ENCODE results near the gene CHST15.
"Not testable (repeated sequence)": the region's sequence is repeated elsewhere in the genome, so short reads cannot be mapped to it uniquely, and the experiment has no call there.

Gene CHST15

DNA sequence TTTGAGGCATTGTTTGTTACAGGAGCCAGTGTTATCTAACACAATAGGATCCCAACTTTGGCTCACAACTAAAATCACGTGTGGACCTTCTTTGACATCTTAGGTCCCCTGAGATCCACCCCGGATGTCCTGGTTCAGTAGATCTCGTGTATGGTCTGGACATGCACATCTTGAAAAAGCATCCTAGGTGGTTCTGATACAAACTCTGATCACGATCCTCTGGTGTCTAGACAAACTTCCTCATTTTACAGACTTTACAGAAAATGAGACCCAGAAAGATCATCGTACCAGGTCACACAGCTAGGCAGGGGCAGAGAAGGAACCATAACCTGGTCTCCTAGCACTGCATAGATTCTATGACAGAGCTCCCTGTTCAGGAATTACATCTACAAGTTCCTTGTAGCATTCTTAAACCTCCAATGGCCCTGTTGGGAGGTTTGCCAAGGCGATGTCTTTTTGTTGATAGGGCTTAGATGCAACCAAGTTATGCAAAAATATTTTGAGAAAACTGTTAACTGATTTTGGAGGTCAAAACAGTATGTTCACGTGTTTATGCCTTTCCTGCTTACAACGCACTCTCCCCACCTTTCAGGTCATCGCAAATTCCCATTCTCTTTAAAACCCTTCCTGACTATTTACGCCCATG lies 30.8 kb upstream of the CHST15 start:
- DNase-seq: no peak

- DNase-seq: no peak
These were observed 29.8 kb upstream of the CHST15 start for GRCh38 chr10:124123156-124123555.

DNA sequence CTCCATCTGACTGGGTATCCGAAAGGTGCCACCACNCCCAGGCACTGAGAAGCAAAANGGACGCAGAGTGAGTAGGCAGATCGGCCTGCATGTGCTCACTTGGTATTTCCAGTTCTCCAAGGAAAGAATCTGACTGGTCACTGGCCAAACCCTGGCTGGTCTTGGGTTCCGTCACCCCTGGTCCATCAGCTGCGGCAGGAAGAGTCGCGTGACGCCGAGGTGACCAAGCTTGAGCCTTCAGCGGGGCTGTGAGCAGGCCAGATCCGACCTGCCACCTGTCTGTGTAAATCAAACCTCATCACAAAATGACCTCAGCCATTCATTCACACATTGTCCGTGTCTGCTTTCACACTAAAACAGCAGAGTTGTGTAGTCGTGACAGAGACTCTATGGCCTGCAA lies 28.8 kb upstream of the CHST15 start:
- no peak for DNase-seq

DNA sequence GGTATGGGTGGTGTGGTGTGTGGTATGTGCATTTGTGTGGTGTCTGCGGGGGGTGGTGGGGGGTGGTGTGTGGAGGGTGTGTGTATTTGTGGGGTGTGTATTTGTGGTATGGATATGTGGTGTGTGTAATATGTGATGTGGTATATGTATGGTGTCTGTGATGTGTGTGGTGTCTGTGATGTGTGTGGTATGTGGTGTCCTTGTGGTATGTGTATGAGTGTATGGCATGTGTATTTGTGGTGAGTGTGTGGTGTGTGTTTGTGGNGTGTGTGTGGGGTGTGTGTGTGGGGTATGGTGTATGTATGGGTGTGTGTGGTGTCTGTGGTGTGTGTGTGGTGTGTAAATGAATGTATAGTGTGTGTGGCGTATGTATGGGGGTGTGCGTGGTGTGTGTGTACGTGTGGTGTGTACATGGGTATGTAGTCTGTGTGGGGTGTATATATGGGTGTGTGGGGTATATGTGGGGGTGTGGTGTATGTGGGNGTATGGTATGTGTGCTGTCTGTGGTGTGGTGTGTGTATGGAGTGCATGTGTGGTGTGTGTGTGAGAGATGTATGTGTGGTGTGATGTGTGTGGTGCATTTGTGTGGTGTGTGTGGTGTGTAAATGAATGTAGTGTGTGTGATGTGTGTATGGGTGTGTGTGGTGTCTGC lies 27.1 kb upstream of the CHST15 start:
- no peak for DNase-seq

GRCh38 chr10:124119946-124120345 lies 26.5 kb upstream of the CHST15 start:
- DNase-seq: no peak

GRCh38 chr10:124119216-124119615 lies 25.8 kb upstream of the CHST15 start:
- no peak for DNase-seq

DNA sequence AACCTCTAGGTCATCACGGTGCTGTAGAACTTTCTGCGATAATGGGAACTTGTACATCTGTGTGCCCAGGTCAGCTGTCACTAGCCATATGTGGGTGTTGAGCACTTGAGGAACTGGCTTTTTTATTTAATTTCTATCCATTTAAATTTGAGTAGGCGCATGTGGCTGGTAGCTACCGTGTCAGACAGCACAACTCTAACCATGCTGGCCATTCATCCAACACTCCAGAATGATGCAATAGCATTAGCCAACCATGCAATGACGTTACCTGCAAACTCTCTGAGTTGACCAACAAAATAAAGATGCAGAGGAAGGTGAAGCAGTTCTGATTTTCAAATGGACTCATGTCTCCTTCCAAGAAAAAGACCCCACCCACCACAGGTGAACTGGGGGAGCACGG lies 24.4 kb upstream of the CHST15 start:
- DNase-seq: no peak

DNA sequence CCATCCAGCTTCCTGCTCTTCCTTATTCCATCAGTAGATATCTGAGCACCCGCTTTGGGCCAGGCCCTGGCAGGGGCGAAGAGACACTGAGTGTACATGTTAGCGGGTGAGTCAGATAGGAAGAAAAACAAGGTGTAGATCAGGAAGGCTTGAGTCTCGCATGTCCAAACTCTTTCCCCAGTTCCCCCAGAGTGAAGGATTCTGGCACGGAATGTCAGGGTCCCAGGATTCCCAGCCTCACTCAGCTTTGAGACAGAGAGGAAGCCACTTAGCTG lies 24.1 kb upstream of the CHST15 start:
- no peak for DNase-seq

DNA sequence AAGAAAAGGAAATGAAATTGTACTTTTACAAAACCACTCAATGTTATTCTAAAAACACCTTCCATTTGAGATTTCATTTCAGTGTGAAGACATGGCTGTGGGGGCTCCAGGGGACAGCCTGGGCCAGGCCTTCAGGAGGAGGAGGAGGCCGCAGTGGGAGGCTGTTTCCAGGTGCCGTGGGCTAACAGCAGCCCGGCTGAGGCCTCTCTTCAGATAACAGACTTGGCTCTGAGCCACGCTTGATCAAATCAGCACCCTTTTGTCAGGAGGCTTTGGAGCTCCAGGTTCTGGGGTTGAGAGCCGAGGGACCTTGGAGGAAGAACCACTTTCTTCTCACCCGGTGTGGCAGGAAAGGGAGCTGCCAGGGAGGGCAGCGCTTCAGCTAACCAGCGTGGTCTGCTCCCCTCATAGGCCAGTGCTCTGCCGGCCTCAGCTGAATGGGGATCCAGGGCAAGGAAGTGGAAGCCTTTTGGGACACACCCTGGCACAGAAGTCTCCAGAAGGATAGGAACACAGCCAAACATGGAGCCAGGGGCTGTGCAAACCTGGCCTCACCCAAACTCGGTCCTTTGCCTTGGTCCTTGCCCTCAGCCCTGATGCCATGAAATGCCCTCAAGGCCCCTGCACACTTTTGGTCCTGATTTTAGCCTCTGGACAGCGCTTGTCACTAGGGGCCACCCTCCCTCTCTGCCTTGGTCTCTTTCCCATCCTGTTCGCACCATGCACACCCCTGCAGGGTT lies 23.5 kb upstream of the CHST15 start:
- no peak for DNase-seq

DNA sequence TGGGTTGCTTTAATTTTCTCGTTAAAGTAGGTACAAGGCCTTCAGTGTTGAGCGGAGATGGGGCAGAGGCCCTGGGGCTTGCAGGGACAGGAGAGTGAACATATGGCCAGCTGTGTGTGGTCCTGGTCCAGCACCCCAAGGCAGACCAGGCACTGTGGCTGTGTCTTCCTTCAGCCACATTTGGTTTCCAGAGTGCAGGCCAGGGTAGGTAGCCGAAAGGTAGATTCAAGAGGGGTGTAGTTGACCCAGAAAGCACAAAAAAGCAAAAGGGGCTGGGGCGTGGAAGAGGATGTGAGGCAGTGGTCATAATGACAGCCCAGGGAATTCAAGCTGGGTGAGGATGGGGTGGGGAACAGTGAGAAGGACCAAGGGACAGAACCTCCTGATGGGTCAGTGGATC lies 21.3 kb upstream of the CHST15 start:
- no peak for DNase-seq

DNA sequence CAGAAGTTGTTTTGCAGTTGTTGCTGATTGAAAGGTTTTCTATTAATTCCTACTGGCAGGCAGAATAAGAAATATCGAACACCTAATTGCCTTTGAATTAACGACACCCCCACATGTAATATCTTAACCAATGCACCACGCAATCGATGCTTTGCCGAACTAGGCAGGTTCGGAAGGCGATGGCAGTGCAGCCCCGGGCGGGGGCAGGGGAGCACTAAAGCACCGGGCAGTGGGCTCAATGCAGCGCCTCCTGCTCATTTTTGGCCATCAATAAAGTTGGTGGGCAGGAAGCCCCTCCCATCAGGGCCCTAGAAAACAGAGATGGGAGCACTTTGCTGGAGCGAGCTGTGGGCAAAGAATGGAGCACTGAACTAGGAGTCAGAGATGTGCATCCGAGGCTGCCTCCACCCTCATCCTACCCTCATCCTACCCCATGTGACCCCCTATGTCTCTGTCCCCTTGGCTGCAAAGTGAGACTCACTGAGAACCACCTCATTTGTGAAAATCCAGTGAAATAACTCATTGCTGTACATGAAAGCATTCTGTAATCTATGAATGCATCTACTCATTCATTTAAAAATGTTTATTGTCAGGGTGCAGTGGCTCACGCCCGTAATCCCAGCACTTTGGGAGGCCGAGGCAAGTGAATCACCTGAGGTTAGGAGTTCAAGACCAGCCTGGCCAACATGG lies 19.6 kb upstream of the CHST15 start:
- no peak for DNase-seq

GRCh38 chr10:124110882-124111281 lies 17.5 kb upstream of the CHST15 start:
- DNase-seq: no peak

GRCh38 chr10:124109261-124109660 lies 15.9 kb upstream of the CHST15 start:
- DNase-seq: no peak

DNA sequence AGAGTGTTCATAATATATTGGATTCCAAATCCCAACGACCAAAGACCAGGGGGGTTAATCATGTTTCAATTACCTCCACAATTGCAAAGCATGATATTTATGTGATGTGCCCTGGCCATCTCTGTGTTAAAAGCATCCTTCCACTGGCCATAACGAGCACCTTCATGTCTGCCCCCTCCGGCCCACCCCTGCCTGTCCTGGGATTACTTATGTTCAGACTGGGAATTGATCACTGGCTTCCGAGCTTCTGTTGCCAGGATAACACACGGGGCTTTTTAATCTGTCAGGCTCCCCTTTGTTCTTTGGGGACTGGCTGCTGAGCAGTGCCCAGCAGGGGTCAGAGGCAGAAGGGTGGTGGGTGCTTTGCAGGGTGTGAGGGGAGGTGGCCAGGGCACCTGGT lies 13.7 kb upstream of the CHST15 start:
- DNase-seq: no peak

DNA sequence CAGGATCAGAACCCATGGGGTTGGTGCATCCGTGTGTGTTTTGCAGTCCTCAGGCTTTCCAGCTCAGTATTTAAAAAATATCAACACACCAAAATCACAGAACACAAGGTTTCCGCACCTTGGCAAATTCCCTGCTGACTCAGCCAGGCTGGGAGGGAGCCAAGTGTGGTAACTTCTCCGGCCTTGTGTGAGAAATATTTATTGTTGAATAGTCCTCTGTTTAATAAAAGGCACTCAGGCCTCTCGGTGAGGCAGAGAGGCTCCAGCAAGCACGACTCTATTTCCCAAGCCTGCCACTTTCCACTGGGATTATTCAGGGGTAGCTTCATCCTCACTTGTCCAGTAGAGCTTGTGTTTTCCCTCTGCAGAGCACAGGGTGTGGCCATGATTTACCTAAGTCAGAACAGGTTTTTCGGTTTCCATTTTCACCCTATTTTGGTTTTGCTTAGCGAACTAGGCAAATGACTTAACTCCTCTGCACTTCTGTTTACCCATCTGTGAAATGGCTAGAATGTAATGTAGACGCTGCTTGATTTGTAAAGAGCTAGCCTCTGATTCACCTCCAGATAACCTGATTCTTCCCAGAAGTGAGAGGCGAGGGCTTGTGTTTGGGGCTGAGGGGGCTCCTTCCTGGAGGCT lies 13.0 kb upstream of the CHST15 start:
- DNase-seq: no peak

DNA sequence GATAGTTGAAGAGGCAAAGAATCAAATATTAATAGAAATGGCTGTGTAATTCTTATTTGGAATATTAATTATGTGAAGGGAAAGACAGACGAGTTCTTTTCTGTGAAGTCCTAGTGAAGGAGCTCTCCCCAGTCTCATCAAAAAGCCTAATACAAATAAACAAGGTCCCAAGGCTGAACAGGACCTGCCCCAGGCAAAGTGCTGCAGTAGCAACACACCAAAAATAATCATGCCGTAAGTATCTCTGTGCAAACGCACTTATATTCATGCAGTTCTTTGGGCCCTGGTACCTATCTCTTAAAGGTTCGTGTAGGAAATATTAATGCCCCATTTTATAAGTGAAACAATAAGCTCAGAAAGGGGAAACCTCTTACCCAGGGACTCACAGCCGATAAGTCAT lies 12.2 kb upstream of the CHST15 start:
- no peak for DNase-seq

DNA sequence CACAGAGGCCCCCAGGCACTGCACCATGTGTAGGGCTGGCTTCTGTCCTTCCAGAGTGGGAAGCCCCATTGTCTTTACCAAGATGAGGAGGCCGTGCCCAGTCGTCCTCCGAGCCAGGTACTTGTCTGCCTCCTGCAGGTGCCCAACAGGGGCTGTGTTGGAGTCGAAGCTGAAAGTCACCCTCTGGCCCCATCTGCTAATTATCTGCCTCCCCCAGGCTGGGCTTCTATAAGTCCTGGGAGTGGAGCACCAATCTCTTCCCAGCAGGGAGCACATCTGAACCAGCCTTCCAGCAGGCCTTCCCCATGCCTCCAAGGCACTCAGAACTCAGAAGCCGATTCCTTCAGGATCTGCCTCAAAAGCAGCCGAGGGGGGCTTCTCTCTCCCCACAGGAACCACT lies 11.6 kb upstream of the CHST15 start:
- no peak for DNase-seq

- no peak for DNase-seq
These were observed 10.7 kb upstream of the CHST15 start for GRCh38 chr10:124104011-124104627.

GRCh38 chr10:124101351-124101750 lies 8.0 kb upstream of the CHST15 start:
- no peak for DNase-seq

DNA sequence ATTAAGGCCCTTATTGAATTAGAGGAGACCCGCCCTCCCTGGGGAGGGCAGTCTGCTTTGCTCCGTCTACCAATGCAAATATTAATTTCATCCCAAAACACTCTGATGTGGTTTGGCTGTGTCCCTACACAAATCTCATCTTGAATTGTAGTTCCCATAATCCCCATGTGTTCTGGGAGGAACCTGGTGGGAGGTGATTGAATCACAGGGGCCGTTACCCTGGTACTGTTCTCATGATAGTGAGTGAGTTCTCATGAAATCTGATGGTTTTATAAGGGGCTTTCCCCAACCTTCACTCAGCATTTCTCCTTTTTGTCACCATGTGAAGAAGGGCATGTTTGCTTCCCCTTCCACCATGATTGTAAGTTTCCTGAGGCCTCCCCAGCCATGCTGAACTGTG lies 7.3 kb upstream of the CHST15 start:
- DNase-seq: not testable (repeated sequence)

- no peak for DNase-seq
These were observed 6.7 kb upstream of the CHST15 start for GRCh38 chr10:124100124-124100523.

- DNase-seq: no peak
These were observed 6.2 kb upstream of the CHST15 start for GRCh38 chr10:124099604-124100003.

DNA sequence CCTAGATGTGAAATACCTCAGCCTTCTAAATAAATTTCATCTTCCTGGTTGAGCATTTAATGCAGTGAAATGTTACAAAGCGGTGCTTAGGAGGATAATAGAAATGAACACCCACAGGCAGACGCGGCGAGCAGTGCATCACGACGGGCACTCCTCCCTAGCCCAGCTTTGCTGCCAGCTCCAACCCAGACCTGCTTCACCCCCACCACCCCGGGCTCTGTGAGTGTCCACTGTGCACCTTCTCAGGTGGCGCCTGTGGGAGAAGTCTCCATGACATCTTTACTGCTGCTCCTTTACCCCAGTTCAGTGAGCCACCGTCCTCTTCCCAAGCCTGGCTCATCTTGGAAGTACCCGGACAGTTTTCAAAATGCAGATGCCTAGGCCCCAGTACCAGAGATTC lies 5.2 kb upstream of the CHST15 start:
- no peak for DNase-seq
